K562 (cell line): Measurements from ENCODE around the gene EXOC6.

Source experiments
- CTCF ChIP-seq, 3 experiments: IDR thresholded peaks in 2 of 3; conservative IDR thresholded peaks in 1 of 3; 2 replicates each; pipeline ENCODE4 v1.5.1; 2011 to 2012; ENCODE audit warnings: low read length in 3 of 3, mild to moderate bottlenecking in 3 of 3, control low read depth in 2 of 3, improper control_type of control experiment in 1 of 3, inconsistent platforms in 1 of 3, low read depth in 1 of 3, mixed read lengths in 1 of 3, moderate library complexity in 1 of 3; ENCODE audit not compliant: insufficient read depth in 2 of 3
- E2F4 ChIP-seq: sonication (generic); formaldehyde crosslinking; IDR thresholded peaks from 2 replicates; pipeline ENCODE4 v1.8.0; 2022; ENCODE audit warnings: mild to moderate bottlenecking, low read depth, missing genetic modification reagents
- GTF2F1 ChIP-seq: IDR thresholded peaks from 2 replicates; pipeline ENCODE4 v1.6.1; 2011; ENCODE audit warnings: low read depth, low read length, improper control_type of control experiment
- POLR2A ChIP-seq: fragments of 450-650 bp; conservative IDR thresholded peaks from 2 replicates; pipeline ENCODE4 v1.6.1; 2016
- ZC3H4 ChIP-seq: sonication (generic); formaldehyde crosslinking; IDR thresholded peaks from 2 replicates; pipeline ENCODE4 v1.9.0; 2021; ENCODE audit warnings: missing genetic modification reagents, borderline replicate concordance
- ZNF407 ChIP-seq: fragments of 450-650 bp; IDR thresholded peaks from 2 replicates; pipeline ENCODE4 v1.6.1; 2016; ENCODE audit warnings: low read depth

GRCh38 chr10:93075369-93076221 lies 227.3 kb downstream of the EXOC6 start:
- TF ChIP-seq E2F4 (CRISPR knock-in tag): no peak
- TF ChIP-seq ZC3H4: no peak
- no peak for TF ChIP-seq ZNF407
- no peak for TF ChIP-seq GTF2F1
- TF ChIP-seq CTCF (IDR thresholded peaks at IDR 0.05 in 2 of 3, conservative IDR thresholded peaks at IDR 0.05 in 1 of 3; ENCODE audit: insufficient read depth in 2 of 3, low read depth in 1 of 3, low read length in 3 of 3): no peak
- TF ChIP-seq POLR2A: no peak
